Measurements from ENCODE around the gene TIMM10.

- TF ChIP-seq CTCF (IDR thresholded peaks at IDR 0.05; ENCODE audit: poor library complexity, severe bottlenecking) (no peak), EZH2 (IDR thresholded peaks at IDR 0.05; ENCODE audit: borderline replicate concordance, insufficient read depth, low read length, poor library complexity, severe bottlenecking) (no peak), REST (IDR thresholded peaks at IDR 0.05; ENCODE audit: borderline replicate concordance) (no peak), MXI1 (conservative IDR thresholded peaks at IDR 0.05; ENCODE audit: poor library complexity, severe bottlenecking) (no peak)
Measured at GRCh38 chr11:57513452-57513795, 17.1 kb downstream of the TIMM10 start.
